ELF-1 (cell line): Measurements from ENCODE around the gene RIF1.
"Not testable (repeated sequence)": the region's sequence is repeated elsewhere in the genome, so short reads cannot be mapped to it uniquely, and the experiment has no call there.

Experiments
- DNase-seq: peaks from one replicate; pipeline ENCODE4 v3.0.0-alpha.2; 2016; ENCODE audit warnings: low read depth, low spot score

The RIF1 gene

DNA sequence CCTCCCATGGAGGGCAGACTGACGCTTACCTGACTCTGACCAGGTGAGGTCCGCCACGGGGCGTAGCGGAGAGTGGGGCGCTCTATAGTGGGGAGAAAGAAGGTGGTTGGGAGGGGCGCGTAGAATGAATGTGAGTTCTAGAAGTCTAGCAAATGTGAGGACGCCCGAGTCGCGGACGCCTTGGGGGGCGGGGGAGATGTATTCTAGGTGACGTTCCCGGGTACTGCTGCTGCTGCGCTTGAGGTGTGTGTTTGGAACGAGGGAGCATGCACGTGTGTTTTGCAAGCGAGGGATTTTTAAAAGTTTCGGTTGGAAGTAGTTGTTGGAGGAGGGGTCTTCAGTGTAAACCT, 758 bp downstream of the RIF1 start:
- DNase-seq: no peak

DNA sequence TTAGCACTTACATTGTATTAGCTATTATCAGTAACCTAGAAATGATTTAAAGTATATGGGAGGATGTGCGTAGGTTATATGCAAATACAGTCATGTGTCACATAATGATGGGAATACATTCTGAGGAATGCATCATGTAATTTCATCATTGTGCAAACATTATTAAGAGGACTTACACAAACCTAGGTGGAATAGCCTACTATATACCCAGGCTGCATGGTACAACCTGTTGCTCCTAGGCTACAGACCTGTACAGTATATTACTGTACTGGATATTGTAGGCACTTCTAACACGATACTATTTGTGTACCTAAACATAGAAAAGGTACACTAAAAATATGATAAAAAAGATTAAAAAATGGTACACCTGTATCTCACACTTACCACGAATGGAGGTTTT, 7.9 kb downstream of the RIF1 start:
- no peak for DNase-seq

DNA sequence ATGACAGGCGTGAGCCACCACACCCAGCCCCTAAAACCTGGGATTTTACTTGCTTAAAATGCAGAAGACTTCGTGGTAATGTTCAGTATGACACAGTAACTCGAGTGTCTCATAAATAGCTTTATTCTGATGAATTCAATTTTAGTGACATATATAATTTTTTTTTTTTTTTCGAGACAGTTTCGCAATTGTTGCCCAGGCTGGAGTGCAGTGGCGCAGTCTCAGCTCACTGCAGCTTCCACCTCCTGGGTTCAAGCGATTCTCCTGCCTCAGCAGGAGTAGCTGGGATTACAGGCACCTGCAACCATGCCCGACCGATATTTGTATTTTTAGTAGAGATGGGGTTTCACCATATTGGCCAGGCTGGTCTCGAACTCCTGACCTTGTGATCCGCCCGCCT, 12.0 kb downstream of the RIF1 start:
- DNase-seq: not testable (repeated sequence)

DNA sequence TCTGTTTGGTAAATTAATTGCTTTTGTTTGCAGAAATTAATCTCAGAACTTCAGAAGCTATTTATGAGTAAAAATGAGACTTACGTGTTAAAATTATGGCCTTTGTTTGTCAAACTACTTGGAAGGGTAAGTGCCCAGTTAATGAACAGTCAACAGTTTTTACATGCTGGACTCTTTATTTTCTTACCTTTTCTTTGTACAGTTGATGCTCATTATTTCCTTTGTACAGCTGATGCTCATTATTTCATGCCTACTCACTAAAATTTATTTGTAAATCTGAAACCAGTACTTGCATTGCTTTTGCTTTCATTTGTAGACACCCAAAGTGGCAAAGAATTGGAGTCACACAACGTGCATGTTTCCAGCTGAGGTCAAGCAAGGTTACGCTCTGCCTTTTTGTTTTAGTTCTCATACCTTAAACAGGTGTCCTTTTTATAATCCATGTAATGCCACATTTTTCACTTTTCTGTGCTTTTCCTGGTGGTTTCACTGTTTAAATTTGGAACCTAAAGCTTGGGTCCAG, 13.3 kb downstream of the RIF1 start:
- no peak for DNase-seq

DNA sequence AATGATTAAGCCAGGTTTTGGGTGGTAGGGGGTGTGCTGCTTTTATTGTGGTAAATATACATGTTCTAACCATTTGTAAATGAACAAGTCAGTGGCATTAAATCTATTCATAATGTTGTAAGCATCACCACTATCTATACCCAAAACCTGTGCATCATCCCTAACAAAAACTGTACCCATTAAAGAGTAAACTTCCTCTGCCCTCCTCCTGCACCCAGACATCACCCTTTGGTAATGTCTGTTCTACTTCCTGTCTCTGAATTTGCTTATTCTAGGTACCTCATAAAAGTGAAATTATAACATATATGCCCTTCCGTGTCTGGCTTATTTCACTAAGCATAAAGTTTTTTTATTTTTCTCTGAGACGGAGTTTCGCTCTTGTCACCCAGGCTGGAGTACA, 14.1 kb downstream of the RIF1 start:
- no peak for DNase-seq

DNA sequence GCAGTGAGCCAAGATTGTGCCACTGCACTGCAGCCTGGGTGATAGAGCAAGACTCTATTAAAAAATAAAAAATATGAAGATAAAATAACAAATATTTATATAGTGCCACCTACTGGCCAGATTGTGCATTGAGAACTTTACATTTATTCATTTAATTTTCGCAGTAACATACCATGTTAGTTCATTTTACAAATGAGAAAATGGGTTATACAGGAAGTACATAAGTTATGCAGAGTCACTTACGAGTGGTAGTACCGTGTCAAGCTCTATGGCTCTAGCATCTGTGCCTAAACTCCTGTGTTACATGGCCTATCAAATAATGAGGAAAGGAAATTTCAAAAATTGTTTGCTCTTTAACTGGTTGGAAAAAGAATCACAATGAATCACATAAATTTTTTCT, 27.9 kb downstream of the RIF1 start:
- no peak for DNase-seq

DNA sequence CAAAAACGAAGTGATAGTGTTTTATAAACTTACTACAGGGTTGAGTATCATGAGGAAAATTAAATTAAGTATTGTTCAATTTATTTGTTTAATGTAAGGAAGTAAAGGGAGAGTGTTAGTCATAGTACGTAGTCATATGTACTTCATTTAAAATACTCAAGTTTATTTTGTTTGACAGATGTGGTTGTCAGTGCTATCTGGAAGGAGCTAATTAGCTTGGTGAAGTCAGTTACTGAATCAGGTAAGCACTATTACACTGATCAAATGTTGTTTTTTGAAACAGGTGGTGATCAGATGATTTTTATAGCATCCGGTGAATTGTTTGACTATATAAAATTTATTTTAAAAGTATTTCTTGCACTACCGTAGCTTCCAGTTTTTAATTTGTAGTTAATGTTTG, 28.8 kb downstream of the RIF1 start:
- no peak for DNase-seq

DNA sequence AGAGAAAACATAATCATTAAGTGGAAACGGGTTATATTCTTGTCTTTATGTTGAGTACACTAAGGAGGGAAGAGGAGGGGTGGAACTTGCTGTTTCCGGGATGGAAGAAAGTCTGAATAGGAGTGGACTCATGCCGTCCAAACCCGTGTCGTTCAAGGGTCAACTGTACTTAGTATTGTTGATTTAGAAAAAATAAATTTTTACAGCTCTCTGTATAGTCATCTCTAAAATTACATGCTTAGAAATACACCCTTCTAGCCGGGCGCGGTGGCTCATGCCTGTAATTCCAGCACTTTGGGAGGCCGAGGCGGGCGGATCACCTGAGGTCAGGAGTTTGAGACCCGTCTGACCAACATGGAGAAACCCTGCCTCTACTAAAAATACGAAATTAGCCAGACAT, 29.4 kb downstream of the RIF1 start:
- no peak for DNase-seq

DNA sequence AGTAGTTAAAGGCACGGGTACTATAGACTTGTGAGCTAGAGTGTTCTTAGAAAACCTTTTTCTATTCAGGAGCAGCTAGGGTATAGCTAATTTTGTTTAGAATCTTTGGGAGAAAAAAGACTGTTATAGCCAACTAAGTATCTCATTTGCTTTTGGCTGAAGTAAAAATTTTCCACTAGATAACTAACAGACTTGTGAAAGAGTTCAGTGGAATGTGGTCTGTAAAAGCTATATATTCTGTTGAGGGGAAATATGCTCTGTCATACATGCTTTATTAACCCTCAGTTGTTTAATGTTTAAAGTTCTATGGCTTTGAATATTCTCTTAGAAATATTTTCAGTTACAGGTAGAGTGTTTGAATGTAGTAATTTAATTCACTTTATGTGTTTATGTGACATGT, 49.7 kb downstream of the RIF1 start:
- no peak for DNase-seq

DNA sequence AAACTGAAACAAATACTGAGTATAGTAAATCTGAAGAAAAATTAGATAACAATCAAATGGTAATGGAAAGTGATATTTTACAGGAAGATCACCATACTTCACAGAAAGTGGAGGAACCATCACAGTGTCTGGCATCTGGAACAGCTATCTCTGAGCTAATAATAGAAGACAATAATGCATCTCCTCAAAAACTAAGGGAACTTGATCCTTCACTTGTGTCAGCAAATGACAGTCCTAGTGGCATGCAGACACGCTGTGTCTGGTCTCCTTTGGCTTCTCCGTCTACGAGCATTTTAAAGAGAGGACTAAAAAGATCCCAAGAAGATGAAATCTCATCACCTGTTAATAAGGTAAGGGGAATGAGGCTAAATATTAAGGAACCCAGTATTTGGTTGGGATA, 56.1 kb downstream of the RIF1 start:
- DNase-seq: no peak

DNA sequence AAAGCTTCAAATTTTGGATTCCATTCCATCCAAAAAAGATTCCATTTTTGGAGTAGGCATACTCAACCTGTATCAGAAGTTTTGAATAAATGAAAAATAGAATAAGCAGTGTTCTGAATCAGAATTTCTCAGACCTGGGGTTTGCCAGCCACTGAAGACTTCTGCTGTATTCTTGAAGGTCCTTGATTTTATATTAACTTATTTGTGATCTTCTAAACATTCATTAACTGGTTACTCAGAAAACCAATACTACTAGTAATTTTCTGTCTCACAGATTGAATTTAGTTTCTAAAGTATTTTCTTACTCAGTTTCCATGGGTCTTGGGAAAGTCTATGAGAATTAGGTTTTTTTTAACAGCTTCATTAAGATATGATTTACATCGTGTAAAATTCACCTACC, 60.9 kb downstream of the RIF1 start:
- no peak for DNase-seq

DNA sequence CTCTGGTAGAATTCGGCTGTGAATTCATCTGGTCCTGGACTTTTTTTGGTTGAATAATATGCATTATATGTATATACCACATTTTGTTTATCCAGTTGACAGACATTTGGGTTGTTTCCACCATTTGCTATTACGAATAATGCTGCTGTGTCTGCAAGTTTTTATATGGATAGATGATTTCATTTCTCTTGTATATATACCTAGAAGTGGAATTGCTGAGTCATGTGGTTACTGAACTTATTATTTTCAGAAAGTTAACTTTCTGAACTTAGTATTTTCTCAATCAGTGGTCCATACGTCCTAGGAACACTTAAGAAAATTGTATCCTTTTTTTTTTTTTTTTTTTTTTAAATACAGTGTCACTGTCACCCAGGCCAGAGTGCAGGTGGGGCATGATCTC, 63.3 kb downstream of the RIF1 start:
- no peak for DNase-seq

DNA sequence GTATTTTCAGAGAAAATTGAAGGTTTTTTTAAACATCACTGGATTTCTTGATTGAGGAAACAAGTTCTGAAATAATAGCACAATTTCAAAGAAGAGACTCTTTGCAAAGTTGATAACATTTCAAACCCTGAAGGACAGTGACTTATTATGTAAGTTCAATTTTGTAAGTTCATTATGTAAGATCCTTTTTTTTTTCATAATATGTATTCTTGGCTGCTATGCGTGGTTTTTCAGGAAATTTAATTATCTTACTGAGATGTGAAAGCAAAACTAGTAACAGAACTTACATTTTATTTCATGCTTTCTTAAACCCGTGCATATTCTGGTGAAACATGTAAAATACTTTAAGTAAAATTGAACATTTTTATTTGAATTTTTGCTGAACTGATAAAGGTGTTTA, 65.4 kb downstream of the RIF1 start:
- DNase-seq: no peak

DNA sequence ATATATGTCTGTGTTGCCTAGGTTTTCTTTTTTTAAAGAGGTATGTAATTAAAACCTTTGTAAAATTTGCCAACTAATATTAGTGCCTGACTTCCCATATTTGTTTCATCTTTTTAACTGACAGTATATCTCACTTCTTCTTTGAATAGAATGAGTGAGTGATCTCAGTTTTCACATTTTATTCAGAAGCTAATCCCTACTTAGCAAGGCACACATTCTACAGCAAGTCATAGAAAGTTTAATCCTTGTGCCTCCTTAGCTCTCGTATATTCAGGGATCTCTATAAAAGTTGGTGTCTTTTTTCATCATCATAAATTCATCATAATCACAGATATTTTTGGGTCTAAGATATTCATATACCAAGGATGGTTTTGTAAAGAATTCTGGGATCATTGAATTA, 66.6 kb downstream of the RIF1 start:
- DNase-seq: no peak

DNA sequence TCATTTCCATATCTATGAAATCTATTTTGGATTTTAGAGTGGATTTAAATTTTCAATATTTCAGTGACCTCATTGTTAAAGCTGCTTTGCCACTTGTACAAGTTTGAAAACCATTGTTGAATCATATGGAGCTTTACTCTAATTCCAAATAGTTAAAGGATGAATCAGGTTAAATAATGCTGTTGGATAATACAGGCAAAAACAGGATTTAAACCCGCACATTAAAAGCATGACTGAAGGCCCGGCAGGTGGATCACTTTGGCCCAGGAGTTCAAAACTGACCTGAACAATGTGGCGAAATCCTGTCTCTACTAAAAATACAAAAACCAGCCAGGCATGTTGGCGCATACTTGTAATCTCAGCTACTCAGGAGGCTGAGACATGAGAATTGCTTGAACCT, 68.3 kb downstream of the RIF1 start:
- DNase-seq: no peak

DNA sequence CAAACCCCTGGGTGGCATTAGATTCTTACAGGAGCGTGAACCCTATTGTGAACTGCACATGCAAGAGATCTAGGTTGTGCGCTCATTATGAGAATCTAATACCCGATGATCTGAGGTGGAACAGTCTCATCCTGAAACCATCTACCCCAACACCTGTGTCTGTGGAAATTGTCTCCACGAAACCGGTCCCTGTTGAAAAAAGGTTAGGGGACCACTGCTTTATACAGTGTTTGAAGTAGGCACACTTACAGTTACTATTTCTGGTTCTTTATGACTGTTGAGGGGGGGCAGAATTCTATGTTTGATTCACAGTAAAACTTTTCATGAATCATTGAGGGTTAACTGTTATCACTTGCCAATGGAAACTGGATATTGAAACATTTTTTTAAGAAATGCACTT, 72.0 kb downstream of the RIF1 start:
- no peak for DNase-seq

DNA sequence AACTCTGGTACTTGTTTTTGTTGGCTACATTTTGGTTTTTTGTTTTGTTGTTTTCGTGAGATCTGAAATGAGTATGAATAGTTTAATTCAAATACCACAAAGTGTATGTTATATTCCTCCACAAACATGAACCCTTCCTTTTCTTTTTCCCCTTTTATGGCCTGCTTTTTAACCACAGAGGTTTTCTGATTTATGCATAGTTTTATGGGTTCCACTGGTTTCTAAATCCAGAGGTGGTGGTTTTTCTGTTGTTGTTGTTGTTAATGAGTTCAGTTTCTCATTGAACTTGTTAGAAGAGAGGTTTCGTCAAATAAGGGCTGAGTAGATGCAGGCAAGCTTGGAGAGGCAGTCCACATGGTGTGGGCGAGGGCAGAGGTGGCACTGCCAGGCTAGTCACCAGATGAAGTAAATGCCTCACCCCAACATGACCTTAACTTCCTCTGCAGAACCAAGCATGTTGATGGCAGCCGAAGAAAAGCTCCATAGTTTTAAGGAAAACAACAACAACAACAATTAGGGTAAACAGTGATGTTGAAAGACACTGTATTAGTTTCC, 72.5 kb downstream of the RIF1 start:
- no peak for DNase-seq

DNA sequence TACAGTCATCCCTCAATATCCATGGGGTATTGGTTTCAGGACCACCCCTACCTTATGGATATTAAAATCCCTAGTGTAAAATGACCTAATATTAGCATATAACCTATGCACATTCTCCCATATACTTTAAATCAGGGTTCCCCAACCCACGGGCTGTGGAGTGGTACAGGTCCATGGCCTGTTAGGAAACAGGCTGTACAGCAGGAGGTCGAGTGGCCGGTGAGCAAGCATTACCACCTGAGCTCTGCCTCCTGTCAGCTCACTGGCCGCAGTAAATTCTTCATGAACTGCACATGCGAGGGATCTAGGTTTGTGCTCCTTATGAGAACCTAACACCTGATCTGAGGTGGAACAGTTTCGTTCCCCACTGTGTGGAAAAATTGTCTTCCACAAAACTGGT, 73.8 kb downstream of the RIF1 start:
- DNase-seq: no peak

DNA sequence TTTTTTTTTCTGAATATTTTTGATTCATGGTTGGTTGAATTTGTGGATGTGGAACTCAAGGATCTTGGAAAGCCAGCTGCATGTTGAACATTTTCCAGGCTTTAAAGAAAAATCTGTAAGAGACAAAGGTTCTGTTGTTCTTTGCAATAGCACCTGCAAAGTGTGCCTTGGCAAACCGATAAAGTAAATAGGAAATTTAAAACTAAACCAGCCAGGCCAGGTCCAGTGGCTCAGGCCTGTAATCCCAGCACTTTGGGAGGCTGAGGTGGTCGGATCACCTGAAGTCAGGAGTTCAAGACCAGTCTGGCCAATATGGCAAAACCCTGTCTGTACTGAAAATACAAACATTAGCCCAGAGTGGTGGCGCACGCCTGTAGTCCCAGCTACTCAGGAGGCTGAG, 74.4 kb downstream of the RIF1 start:
- DNase-seq: no peak

DNA sequence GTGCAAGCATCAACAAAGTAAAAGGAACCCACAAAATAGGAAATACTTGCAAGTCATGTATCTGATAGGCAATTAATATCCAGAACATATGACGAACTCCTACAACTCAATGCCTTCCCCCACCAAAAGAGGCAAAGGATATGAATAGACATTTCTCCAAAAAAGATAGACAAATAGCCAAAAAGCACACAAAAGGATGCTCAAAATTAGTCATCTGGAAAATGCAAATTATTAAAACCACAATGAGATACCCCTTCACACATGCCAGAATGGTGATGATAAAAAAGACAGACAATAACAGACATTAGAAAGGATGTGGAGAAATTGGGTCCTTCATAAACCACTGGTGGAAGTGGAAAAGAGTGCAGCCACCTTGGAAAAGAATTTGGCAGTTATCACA, 76.4 kb downstream of the RIF1 start:
- no peak for DNase-seq

DNA sequence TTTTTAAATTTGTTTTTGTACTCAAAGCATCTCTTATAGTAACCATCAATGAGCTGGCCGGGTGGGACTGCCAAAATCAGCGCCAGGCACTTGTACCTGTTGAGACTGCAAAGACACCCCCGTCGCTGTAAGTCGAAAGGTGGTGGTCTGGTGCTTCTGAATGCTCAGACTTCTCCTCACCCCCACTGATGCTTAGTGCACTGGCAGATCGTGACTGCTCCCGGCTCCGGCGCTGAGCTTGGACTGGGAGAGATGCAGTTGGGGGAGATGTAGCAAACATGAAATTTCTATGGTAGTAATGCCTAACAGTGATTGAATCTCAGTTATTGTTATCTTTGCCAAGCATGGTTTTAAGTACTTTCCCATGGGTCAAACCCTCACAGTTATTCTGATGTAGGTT, 80.6 kb downstream of the RIF1 start:
- no peak for DNase-seq

DNA sequence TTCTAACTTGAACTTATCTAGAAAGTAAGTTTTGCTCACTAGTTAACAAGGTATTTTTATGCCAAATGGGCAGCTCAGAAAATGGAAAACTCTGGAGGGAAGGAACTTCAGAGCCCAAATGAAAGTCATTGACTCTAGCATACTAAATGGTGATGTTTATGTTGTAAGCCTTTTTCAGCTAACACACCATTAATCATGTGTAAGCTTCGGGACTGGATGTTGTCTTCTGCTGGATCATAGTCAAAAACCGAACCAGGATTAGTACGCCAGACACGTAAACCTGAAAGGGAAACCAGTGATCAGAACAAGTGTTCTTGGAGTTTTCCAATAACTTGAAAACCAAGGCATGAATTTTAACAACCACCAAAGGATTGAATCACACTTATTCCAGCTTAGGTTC, 81.8 kb downstream of the RIF1 start:
- DNase-seq: no peak

DNA sequence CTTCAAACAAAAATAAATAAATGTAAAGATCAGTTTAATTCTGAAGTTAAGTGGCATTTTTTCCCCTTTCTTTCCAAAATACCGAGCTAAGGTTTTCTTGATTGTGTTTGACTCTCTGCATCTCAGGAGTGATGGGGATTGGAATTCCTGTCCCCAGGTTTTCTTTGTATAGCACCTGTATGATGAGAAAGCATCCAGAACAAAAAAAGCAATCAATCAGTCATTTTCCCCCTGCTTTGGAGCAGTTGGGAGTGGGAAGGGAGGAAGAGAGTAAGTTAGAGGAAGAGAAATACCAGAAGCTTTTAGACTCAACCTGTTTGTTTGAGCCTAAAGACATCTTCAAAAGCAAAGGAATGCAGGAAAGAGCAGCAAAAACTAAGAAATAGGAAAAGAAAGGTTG, 88.5 kb downstream of the RIF1 start:
- no peak for DNase-seq

DNA sequence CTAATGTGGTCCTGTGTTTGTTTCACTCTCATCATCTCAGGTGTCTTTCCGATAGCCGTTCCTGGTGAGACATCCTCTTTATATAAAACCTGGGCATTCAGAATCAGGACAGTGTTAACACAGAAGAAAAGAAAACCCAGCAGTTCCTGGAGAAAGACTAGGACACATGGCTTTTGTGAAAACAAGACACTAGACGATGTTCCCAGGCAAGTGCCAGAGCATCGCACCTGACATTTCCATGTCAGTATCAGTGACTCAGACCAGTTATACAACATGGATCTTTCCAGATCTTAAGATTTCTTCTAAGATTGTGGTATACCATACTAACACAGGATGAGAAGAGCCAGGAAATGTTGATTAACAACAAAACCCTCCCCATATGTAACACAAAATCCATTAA, 96.5 kb downstream of the RIF1 start:
- no peak for DNase-seq

DNA sequence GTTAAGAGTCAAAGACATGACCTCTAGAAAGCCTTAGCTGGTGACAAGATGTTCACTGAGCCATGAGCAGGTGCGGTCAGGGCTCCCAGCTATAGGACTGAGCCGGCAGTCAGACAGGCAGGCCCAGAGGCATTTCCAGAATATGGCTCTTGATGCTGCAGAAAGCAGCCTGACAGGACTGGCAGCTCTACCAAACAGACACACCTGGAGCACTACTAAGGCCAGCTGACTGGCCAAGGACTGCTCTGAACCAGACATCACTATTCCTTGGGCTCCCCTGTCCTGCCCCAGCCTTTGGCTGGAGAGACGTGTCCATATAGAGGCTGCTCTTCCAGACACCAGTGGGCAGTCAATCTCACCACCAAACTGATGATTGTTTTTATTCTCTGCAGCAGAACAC, 98.8 kb downstream of the RIF1 start:
- DNase-seq: peak; percentile 61
